Renal cortical epithelial cell (primary cell): ENCODE results near the gene OCEL1. TPM values are rescaled to one million over a fixed set of nuclear protein-coding genes. Genes with fewer than 3 reads are reported as not detected.
"Not testable (repeated sequence)": the region's sequence is repeated elsewhere in the genome, so short reads cannot be mapped to it uniquely, and the experiment has no call there.

Experiments
- DNase-seq: peaks from one replicate; pipeline ENCODE4 v3.0.0-alpha.2; 2011; ENCODE audit warnings: low read depth
- total RNA-seq: library from RNA; depleted of rRNA; stranded (reverse); fragments of >200 nt; gene quantifications from 2 replicates; pipeline ENCODE4 v1.2.3, GENCODE V29; 2014

Gene OCEL1, protein sequence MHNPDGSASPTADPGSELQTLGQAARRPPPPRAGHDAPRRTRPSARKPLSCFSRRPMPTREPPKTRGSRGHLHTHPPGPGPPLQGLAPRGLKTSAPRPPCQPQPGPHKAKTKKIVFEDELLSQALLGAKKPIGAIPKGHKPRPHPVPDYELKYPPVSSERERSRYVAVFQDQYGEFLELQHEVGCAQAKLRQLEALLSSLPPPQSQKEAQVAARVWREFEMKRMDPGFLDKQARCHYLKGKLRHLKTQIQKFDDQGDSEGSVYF
- total RNA-seq: 4.5 TPM in 1 of 2 replicates, not detected in the other

DNA sequence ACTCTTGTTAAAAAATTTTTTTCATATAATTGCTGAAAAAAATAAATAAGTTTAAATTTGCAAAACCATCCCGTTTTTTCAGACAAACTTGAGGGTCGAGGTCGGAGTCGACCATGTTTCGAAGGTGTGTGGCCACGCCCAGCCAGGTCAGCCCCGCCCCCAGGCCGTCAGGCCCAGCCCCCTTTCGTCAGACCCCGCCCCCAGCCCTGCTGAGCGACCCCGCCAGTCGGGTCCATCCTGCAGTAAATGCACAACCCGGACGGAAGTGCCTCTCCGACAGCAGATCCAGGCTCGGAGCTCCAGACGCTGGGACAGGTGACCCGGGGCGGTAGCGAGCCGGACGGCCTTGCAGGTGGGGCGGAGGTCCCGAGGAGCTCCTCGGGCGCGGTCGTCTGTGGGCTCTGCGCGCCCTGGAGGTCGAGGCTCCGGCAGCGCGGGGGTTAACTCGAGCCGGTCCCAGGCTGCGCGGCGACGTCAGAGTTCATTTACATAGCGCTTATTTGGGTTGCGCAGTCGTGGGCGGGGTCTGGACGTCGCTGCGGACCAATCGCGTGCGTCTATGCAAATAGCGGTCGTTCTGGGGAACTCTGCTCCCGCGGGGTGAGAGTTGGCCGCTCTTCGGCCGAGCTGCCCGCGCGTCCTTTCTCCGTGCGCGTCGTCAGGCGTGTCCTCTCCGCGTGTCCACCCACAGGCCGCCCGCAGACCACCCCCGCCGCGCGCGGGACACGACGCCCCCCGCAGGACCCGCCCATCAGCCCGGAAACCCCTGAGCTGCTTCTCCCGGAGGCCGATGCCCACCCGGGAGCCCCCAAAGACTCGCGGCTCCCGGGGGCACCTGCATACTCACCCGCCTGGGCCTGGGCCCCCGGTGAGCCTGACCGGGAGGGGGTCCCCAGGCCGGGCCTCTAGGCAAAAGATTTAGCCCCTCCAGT lies at the start of gene OCEL1:
Gene OCEL1 (plus strand): TSS at position 225 of the 932 bp plus-strand sequence. CDS start 22 bp downstream, at position 247.
- peak; percentile 93 for DNase-seq

DNA sequence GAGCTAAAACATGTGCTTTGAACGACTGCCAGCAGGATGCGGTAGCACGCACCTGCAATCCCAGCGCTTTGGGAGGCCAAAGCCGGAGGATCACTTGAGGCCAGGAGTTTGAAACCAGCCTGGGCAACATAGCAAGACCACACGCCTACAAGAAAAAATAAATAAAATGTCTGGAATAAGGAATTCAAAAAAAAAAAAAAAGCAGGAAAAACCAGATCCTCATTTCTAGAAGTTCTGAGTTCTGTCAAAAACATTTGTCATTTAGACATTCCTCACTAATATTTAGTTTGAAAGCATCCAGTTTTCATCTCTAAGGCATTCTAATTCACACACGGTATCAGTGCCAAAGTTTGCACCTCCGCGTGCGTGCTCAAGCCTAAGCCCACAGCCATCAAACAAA lies 47.7 kb upstream of the OCEL1 start:
- DNase-seq: no peak

DNA sequence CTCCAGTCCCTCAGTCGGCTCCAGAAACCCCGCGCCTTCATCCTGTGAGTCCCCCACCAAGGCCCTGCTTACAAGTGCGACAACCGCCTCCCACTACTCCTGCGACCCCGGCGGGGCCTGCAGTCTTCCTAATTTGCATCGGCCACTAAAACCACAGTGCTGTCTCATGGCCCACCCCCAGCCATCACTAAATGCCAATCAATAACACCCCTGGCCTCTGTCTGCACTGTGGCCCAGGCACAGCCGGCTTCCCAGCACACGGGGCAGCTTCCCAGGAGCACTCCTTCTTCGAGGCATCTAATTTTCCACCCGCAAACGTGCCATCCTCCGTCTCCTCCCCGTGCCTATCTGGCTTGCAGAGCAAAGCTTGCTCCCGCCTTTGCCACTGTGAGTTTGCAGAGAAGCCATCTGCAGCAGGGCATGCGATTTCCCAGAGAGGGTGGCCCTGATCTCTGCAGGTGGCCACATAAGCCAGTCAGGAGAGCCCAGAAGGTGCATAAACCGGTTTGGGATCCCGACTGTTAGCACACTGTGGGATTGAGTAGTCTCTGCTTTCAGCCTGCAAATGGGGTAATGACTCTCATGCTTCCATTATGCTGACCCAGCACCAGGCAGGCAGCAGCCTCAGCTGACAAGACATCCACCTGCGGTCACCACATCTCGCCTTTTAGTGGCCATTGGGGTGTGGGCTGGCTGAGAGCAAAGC lies 44.9 kb upstream of the OCEL1 start:
- DNase-seq: no peak

GRCh38 chr19:17183271-17183761 lies 42.7 kb upstream of the OCEL1 start:
- DNase-seq: no peak

- no peak for DNase-seq
Observed at GRCh38 chr19:17183858-17184321, 42.1 kb upstream of the OCEL1 start.

- DNase-seq: no peak
Observed at GRCh38 chr19:17184371-17184841, 41.6 kb upstream of the OCEL1 start.

- no peak for DNase-seq
Observed at GRCh38 chr19:17185590-17185989, 40.4 kb upstream of the OCEL1 start.

- DNase-seq: not testable (repeated sequence)
Observed at GRCh38 chr19:17191736-17192135, 34.3 kb upstream of the OCEL1 start.

GRCh38 chr19:17192751-17193150 lies 33.3 kb upstream of the OCEL1 start:
- DNase-seq: no peak

GRCh38 chr19:17194608-17195007 lies 31.4 kb upstream of the OCEL1 start:
- DNase-seq: no peak

DNA sequence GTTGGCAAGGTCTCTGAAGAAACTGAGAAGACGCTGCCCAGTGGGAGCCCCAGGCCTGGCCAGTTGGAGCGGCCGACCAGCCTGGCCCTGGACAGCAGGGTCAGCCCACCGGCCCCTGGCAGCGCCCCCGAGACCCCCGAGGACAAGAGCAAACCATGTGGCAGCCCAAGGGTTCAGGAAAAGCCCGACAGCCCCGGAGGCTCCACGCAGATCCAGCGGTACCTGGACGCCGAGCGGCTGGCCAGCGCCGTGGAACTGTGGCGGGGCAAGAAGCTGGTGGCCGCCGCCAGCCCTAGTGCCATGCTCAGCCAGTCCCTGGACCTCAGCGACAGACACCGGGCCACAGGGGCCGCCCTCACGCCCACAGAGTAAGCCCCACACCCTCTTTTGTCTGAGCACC lies 30.9 kb upstream of the OCEL1 start:
- no peak for DNase-seq

DNA sequence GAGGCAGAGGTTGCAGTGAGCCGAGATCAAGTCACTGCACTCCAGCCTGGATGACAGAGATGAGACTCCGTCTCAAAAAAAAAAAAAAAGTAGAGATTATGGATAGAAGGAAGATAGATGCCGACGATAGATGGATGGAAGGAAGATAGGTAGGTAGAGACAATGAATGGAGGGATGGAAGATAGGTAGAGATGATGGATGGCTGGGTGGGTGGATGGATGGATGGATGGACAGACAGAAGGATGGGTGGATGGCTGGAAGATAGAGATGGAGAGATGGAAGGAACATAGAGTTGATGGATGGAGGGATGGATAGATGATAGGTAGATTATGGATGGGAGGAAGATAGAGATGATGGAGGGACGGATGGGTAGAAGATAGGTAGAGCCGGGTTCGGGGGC lies 29.4 kb upstream of the OCEL1 start:
- no peak for DNase-seq

- DNase-seq: no peak
Observed at GRCh38 chr19:17197666-17198065, 28.4 kb upstream of the OCEL1 start.

DNA sequence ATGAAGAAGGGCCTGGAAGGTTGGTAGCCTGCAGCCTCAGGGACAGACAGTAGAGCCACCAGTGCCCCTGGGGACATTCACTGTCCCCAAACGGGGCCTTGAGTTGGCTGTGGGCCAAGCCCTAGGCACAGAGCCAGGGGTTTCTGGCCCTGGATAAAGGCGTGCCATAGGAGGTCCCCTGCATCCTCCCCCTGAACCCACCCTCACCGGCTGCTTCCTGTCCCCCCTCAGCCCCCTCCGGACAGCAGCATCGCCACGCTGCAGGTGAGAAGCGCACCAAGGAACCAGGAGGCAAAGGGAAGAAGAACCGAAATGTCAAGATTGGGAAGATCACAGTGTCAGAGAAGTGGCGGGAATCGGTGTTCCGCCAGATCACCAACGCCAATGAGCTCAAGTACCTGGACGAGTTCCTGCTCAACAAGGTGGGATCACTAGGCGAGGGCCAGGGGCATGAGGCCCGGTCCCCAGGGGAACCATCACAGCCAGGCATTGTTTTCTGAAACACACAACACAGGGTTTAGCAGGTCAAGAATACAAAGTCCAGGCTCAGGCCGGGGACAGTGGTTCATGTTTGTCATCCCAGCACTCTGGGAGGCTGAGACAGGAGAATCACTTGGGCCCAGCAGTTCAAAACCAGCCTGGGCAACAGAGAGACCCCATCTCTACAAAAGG lies 25.5 kb upstream of the OCEL1 start:
- no peak for DNase-seq

DNA sequence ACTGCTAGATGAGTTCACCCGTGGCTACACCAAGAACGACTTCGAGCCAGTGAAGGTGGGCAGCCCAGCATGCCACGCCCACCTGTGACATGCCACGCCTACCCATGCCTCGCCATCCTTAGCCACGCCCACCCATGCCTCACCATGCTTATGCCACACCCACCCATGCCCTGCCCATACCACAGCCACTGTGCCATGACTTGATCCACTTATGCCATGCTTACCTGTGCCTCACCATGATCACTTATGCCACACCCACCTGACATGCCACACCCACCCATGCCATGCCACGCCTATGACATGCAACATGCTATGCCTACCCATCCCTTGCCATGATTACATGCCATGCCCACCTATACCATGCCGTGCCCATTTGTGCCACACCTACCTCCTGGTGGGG lies 23.8 kb upstream of the OCEL1 start:
- no peak for DNase-seq

DNA sequence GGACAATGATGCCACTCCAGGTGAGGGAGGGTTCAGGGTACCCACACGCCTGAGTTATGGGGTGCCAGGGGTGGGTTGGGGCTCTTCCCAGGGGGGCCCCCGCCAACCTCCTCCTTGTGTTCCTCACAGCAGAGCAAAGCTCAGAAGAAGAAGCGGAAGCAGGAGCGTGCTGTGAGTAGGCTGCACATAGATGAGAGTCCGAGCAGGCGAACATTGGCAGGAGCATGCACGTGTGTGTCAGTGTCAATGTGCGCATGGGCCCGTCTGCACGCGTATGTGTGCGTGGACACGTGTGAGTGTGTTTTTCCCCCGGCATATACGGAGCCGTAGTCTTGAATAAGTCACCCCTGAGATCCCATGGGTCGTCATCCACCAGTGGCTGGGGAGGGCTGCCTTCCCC lies 23.3 kb upstream of the OCEL1 start:
- no peak for DNase-seq

- peak; percentile 47 for DNase-seq
Observed at GRCh38 chr19:17205237-17206140, 20.5 kb upstream of the OCEL1 start.

GRCh38 chr19:17206736-17207581 lies 19.1 kb upstream of the OCEL1 start:
- DNase-seq: no peak
